HepG2 (cell line): Measurements from ENCODE around the gene CRIM1. TPM values are rescaled to one million over a fixed set of nuclear protein-coding genes. Genes with fewer than 3 reads are reported as not detected.

Experiments
- ATAC-seq: fragments of 200-7000 bp; cut with Tn5 transposase; 3 replicates; pipeline ENCODE4 v1.9.1; 2020; ENCODE audit warnings: mild to moderate bottlenecking, moderate library complexity
- BruUV-seq: library from RNA; stranded (reverse); fragments of 400-500 nt; replicated peaks from 2 replicates; lab custom pipeline; 2021; lab: Mats Ljungman, UMichigan
- CTCF ChIA-PET: fragments of 300-600 bp; formaldehyde crosslinking; extraction: SDS; loops from one replicate; lab custom pipeline; 2021; ENCODE audit warnings: low total read pairs, inconsistent platforms, low intra/inter-chr PET ratio; lab: Yijun Ruan, JAX
- POLR2A ChIA-PET: fragments of 350-600 bp; sonication (Branson Sonifier 250); formaldehyde crosslinking; loops from one replicate; lab custom pipeline; 2020; ENCODE audit warnings: antibody characterized with exemption, inconsistent platforms; lab: Yijun Ruan, JAX
- DNase-seq: peaks from one replicate; pipeline ENCODE4 v3.0.0-alpha.2; 2015; ENCODE audit warnings: low spot score
- FAIRE-seq: peaks from 3 replicates; lab custom pipeline; 2011; peaks lifted over from hg19 to GRCh38; lab: Jason Lieb, UNC
- H2AFZ ChIP-seq: one replicate; pipeline ENCODE4 v1.6.1; 2011; ENCODE audit warnings: low read length, inconsistent platforms
- H3K27ac ChIP-seq: fragments of 300-600 bp; 3 replicates; pipeline ENCODE4 v1.8.0; 2011; ENCODE audit warnings: mixed run types, mild to moderate bottlenecking, mixed read lengths, low read length, inconsistent platforms; ENCODE audit not compliant: insufficient read depth; ENCODE audit errors: extremely low read length
- H3K27me3 ChIP-seq, 2 experiments: fragments of 200-600 bp in 1 of 2; 2 replicates in 1 of 2; 3 replicates in 1 of 2; pipeline versions ENCODE4 v1.6.0 to v1.8.0; 2011; ENCODE audit warnings: low read length in 2 of 2, mild to moderate bottlenecking in 2 of 2, moderate library complexity in 2 of 2, inconsistent platforms in 1 of 2; ENCODE audit not compliant: insufficient read depth in 2 of 2, control insufficient read depth in 1 of 2
- H3K36me3 ChIP-seq, 2 experiments: fragments of 200-600 bp in 1 of 2; replicated peaks in 1 of 2; 2 replicates in 1 of 2; 3 replicates in 1 of 2; pipeline versions ENCODE4 v1.5.1 to v1.8.0; 2011; ENCODE audit warnings: low read length in 2 of 2, inconsistent platforms in 1 of 2; ENCODE audit not compliant: insufficient read depth in 2 of 2, control insufficient read depth in 1 of 2
- H3K4me1 ChIP-seq: 2 replicates; pipeline ENCODE4 v1.5.1; 2012; ENCODE audit warnings: low read length, inconsistent platforms; ENCODE audit not compliant: insufficient read depth
- H3K4me2 ChIP-seq: 2 replicates; pipeline ENCODE4 v1.6.0; 2011; ENCODE audit warnings: low read depth, low read length, inconsistent platforms
- H3K4me3 ChIP-seq, 3 experiments: fragments of 200-600 bp in 1 of 3; sonication (generic), shearing (Covaris generic) in 1 of 3; replicated peaks in 1 of 3; 2 replicates each; pipeline ENCODE4 v1.5.1; 2011 to 2016; ENCODE audit warnings: low read length in 3 of 3, inconsistent platforms in 2 of 3, low read depth in 2 of 3, mild to moderate bottlenecking in 2 of 3, control low read depth in 1 of 3, mixed read lengths in 1 of 3; ENCODE audit not compliant: insufficient read depth in 1 of 3
- H3K79me2 ChIP-seq: one replicate; pipeline ENCODE4 v1.6.1; 2011; ENCODE audit warnings: low read length, inconsistent platforms; ENCODE audit not compliant: insufficient read depth
- H3K9ac ChIP-seq: 2 replicates; pipeline ENCODE4 v1.6.0; 2011; ENCODE audit warnings: mild to moderate bottlenecking, low read depth, low read length, inconsistent platforms; ENCODE audit not compliant: insufficient read depth
- H3K9me3 ChIP-seq: 2 replicates; pipeline ENCODE4 v1.5.1; 2012; ENCODE audit warnings: mild to moderate bottlenecking, low read length
- H4K20me1 ChIP-seq: 2 replicates; pipeline ENCODE4 v1.6.0; 2011; ENCODE audit warnings: inconsistent platforms, mild to moderate bottlenecking, low read length, moderate library complexity; ENCODE audit not compliant: insufficient read depth
- ARID4A ChIP-seq: sonication (generic); formaldehyde crosslinking; IDR thresholded peaks from 2 replicates; pipeline ENCODE4 v1.5.0; 2020; ENCODE audit warnings: mild to moderate bottlenecking, missing genetic modification reagents, borderline replicate concordance
- KAT8 ChIP-seq: IDR thresholded peaks from 2 replicates; pipeline ENCODE4 v1.6.1; 2016; ENCODE audit warnings: missing genetic modification reagents, missing compliant biosample characterization
- NR2F1 ChIP-seq, 2 experiments: fragments of 450-650 bp in 1 of 2; formaldehyde crosslinking in 1 of 2; IDR thresholded peaks; 2 replicates each; pipeline versions ENCODE4 v1.5.0 to v1.6.1; 2016 to 2020; ENCODE audit warnings: mild to moderate bottlenecking in 1 of 2, missing compliant biosample characterization in 1 of 2, missing genetic modification reagents in 1 of 2, moderate library complexity in 1 of 2
- PAX8 ChIP-seq: sonication (generic); formaldehyde crosslinking; IDR thresholded peaks from 2 replicates; pipeline ENCODE4 v1.8.0; 2022; ENCODE audit warnings: mild to moderate bottlenecking, missing genetic modification reagents, borderline replicate concordance
- ZBTB46 ChIP-seq: sonication (generic); formaldehyde crosslinking; IDR thresholded peaks from 2 replicates; pipeline ENCODE4 v1.4.0; 2020; ENCODE audit warnings: mild to moderate bottlenecking, missing genetic modification reagents, borderline replicate concordance
- ZNF629 ChIP-seq: sonication (generic); formaldehyde crosslinking; conservative IDR thresholded peaks from 2 replicates; pipeline ENCODE4 v1.5.0; 2020; ENCODE audit warnings: missing genetic modification reagents
- ZNF800 ChIP-seq: sonication (generic); formaldehyde crosslinking; IDR thresholded peaks from 2 replicates; pipeline ENCODE4 v1.4.0; 2020; ENCODE audit warnings: missing genetic modification reagents
- WGBS: methylation state at CpG from one replicate; pipeline ENCODE4 v1.1.6; 2017; ENCODE audit warnings: low lambda C conversion rate; 5-methylcytosine and 5-hydroxymethylcytosine counted together
- in situ Hi-C: cut with HindIII; loops from 2 replicates; pipeline ENCODE4 v1.10.0; 2017; ENCODE audit warnings: low pct_unique_long_range_greater_than_20kb; ENCODE audit not compliant: extremely low pct_ligation_motif_present
- intact Hi-C: fragments of 100-400 bp; cut with micrococcal nuclease; formaldehyde crosslinking; loops from one replicate; pipeline ENCODE4 v1.10.0; 2022; ENCODE audit not compliant: unreplicated experiment
- polyA plus RNA-seq, 8 experiments: library from polyadenylated mRNA; depleted of rRNA in 3 of 8; stranded (reverse) in 7 of 8; unstranded in 1 of 8; fragments of >200 nt; fragmentation: Illumina TruSeq in 4 of 8; extraction: Trizol in 4 of 8; gene quantifications; 2 replicates each; pipeline versions ENCODE4 v1.2.1 to v1.2.3, GENCODE V29; 2011 to 2016; ENCODE audit warnings: low read depth in 4 of 8, missing spikeins in 1 of 8, mixed read lengths in 1 of 8; ENCODE audit not compliant: insufficient read depth in 1 of 8
- total RNA-seq, 5 experiments: library from RNA; depleted of rRNA; stranded (reverse); fragments of >200 nt; fragmentation: Illumina TruSeq; extraction: Trizol; gene quantifications; 2 replicates each; pipeline ENCODE4 v1.2.3, GENCODE V29; 2016; ENCODE audit warnings: low read depth in 1 of 5

The CRIM1 gene
- total and polyA plus RNA-seq, 2 of the 13 experiments (the other 11 are each of a cell fraction or from before 2014, with no cell fraction given) = 39.1 to 69.9 TPM

GRCh38 chr2:36433311-36434217, 78.0 kb downstream of the CRIM1 start (continued):
- TF ChIP-seq ZBTB46 (CRISPR knock-in tag) (no peak), NR2F1 (CRISPR knock-in tag; IDR thresholded peaks at IDR 0.05) (0 out of 4 replicates have a peak, but pooled peaks of 1 of the 2 experiments have one; percentile 27), PAX8 (CRISPR knock-in tag) (no peak), ZNF800 (CRISPR knock-in tag) (0 out of 2 replicates have a peak, but pooled peaks have one; percentile 54), KAT8 (CRISPR knock-in tag) (0 out of 2 replicates have a peak, but pooled peaks have one; percentile 26)
- TF ChIP-seq, all 625 proteins: peak for 129

GRCh38 chr2:36438449-36438977, 82.9 kb downstream of the CRIM1 start:
- WGBS = 99% methylated on average over 3 of the region's 3 CpGs
- POLR2A ChIA-PET = no interaction called here
- in situ Hi-C loops (no loop called here), intact Hi-C loops (no loop called here)
- TF ChIP-seq ZNF629 (peak; percentile 82), ARID4A (CRISPR knock-in tag) (no peak)
- H3K9ac ChIP-seq = no peak overlapping the region
- peaks cover 6% of the 10 kb centered on the region for H3K4me1 ChIP-seq
- DNase-seq (no peak), ATAC-seq (no peak), FAIRE-seq (no peak)
- no TSS peak for BruUV-seq
- no peak overlapping the region for H2AFZ ChIP-seq
- H3K36me3 ChIP-seq = peaks cover 21 to 41% of the 10 kb centered on the region in 2 experiments
- no peak overlapping the region for H3K4me2 ChIP-seq
- H4K20me1 ChIP-seq = peaks cover 25% of the 10 kb centered on the region
- peaks cover 27% of the 10 kb centered on the region for H3K79me2 ChIP-seq
- no peak overlapping the region for H3K27ac ChIP-seq
- no peaks in the 10 kb centered on the region for H3K27me3 ChIP-seq
- H3K4me3 ChIP-seq = no peak overlapping the region
- CTCF ChIA-PET = no interaction called here
- no peaks in the 10 kb centered on the region for H3K9me3 ChIP-seq
